UCSD-AML1 (cell line): ENCODE results near the gene UBA6.
A peak's percentile ranks its signal among the peaks of the same experiment; 100 is the strongest.
"Not testable (repeated sequence)": the region's sequence is repeated elsewhere in the genome, so short reads cannot be mapped to it uniquely, and the experiment has no call there.

Source experiments
- DNase-seq: peaks from one replicate; lab custom pipeline; 2025; ENCODE audit not compliant: unreplicated experiment; lab: John Stamatoyannopoulos, UW

The UBA6 gene

GRCh38 chr4:67674098-67674497 lies 26.9 kb downstream of the UBA6 start:
- DNase-seq: no peak

GRCh38 chr4:67668315-67668714 lies 32.6 kb downstream of the UBA6 start:
- DNase-seq: no peak

GRCh38 chr4:67660418-67660817 lies 40.5 kb downstream of the UBA6 start:
- DNase-seq: no peak

DNA sequence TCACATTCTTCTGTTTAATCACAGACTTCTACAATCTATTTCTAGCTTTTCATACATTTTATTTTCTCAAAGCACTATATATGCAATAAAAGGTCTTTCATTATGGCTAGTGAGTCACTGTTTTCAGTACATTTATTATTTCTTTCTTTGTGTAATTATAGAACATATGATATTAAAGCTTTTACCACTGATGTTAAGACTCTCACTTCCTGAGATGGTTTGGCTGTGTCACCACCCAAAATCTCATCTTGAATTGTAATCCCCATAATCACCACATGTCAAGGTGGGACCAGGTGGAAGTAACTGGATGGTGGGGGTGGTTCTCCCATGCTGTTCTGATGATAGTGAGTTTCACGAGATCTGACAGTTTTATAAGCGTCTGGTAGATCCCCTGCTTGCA lies 41.9 kb downstream of the UBA6 start:
- DNase-seq: no peak

GRCh38 chr4:67658302-67658701 lies 42.7 kb downstream of the UBA6 start:
- DNase-seq: no peak

DNA sequence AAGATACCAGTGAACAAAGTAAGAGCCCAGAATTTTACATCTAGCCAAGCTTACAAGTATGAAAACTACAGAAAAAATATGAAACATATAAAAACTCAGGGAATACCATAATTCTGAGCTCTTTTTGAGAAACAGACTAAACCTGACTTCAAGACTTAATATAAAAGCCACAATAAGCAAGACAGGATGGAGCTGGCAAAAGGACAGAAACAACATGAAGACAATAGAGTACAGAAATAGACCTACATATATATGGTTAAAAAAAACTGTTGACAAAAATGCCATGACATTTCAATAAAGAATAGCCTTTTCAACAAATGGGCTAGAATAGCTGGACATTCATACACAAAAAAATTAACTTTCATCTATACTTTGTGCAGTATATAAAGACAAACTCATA lies 49.4 kb downstream of the UBA6 start:
- no peak for DNase-seq

- peak; percentile 58 for DNase-seq
These were observed 62.8 kb downstream of the UBA6 start for GRCh38 chr4:67638136-67638535.

DNA sequence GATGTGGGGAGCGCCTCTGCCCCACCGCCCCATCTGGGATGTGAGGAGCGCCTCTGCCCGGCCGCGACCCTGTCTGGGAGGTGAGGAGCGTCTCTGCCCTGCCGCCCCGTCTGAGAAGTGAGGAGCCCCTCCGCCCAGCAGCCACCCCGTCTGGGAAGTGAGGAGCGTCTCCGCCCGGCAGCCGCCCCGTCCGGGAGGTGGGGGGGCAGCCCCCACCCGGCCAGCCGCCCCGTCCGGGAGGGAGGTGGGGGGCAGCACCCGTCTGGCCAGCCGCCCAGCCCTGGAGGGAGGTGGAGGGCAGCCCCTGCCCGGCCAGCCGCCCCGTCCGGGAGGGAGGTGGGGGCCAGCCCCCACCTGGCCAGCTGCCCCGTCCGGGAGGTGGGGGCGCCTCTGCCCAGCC lies 64.0 kb downstream of the UBA6 start:
- not testable (repeated sequence) for DNase-seq

DNA sequence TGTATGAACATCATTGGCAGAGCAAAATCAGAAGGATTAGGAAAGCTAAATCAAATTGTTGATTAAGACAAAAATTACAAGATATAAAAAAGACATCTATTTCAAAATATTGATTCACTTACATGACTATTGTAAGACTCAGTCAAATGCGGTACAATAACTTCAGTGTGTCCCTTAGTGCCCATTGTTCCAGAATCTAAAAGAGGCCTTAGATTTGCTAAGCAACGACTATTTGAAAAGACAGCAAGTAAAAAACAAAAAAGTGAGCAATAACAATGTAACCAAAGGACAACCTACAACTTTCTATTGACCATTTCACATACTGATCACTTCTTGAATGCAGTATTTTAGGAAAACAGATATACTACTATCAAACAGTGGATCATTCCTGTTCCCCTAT lies 65.6 kb downstream of the UBA6 start:
- no peak for DNase-seq

- no peak for DNase-seq
These were observed 66.2 kb downstream of the UBA6 start for GRCh38 chr4:67634741-67635140.

DNA sequence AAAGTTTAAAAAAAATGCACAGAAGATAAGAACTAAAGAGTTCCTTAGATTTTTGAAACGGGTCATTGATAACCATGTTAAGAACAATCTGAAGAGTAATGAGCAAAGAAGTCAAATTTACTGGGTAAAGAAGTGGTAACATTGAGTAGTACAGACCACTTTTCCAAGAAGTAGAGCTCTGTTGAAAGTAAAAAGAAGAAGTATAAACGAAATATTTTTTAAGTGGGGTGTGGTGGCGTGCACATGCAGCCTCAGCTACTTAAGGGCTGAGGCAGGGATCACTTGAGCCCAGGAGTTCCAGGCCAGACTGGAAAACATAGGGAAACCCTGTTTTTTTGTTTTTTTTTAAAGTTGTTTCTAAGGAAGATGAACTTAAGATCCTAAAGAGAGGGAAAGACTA lies 68.5 kb downstream of the UBA6 start:
- peak; percentile 8 for DNase-seq

DNA sequence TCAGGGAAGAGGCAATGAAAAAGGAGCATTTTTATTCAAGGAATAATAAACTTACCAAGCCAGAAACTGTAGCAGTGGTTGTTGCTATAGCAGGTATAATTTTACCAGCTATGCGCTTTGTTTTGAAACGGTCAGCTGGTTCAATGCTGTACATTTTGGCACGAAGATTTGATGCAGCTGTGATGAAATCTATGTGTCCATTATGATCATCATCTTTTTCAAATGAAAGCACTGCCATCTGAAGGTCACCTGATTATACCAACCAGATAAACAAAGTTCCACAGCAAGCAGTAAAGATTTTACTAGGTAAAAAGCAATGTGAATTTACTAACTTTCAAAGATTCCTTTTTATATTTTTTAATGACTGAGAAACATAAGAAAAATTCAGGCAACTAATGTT lies 76.0 kb downstream of the UBA6 start:
- DNase-seq: no peak

DNA sequence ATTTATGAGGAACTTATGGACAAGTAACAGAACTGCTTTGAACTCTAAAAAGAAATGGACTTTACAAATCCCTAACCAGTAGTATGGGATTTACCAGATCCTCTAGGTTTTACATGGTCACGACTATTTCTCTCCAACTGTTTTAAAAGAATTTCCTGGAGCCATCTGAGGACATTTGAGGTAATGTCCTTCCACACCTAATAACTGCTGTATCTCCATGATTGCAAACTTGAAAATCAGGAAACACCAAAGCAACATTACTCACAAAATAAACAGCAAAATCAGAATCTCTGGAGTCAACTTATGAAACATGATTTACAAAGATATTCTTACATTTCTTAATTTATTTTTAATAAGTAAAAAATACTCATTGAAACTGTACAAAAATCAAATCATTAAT lies 84.5 kb downstream of the UBA6 start:
- no peak for DNase-seq

GRCh38 chr4:67615119-67615518 lies 85.8 kb downstream of the UBA6 start:
- DNase-seq: no peak

- DNase-seq: no peak
These were observed 86.8 kb downstream of the UBA6 start for GRCh38 chr4:67614186-67614585.

DNA sequence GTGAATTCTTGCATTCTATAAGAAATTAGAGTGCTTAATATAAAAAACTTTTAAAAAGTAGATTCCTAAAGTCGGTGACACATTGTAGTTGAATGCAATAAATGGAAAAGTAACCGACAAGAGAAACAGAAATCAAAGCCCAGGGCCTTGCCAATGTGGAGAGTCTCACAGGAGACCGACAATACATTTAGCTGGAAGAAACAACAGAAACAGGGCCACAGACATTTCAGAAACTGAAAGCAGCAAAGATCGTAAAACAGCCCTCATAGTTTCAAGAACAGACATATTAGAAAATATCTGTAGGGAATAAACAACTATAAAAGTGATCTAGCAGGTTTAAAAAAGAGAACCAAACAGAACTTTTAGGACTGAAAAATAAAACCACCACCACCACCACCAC lies 92.9 kb downstream of the UBA6 start:
- no peak for DNase-seq

DNA sequence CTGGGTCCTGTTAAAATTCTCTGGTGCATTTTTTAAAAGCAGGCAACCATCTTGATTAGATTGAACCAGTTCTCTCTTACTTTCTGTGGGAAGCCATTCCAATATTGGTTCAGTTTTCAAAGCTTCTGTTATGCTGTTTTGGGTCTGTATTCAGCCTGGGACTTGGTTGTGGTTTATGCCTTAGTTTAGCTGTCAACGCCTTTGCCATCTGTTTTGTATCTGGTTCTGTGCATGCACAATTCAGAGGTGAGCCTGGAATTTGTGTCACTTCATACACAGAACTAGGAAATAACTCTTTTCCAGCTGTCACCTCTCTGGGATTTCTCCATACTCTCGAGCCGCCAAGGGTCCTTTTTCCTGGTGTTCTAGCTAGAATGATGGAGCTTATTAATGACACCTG lies 96.2 kb downstream of the UBA6 start:
- no peak for DNase-seq

DNA sequence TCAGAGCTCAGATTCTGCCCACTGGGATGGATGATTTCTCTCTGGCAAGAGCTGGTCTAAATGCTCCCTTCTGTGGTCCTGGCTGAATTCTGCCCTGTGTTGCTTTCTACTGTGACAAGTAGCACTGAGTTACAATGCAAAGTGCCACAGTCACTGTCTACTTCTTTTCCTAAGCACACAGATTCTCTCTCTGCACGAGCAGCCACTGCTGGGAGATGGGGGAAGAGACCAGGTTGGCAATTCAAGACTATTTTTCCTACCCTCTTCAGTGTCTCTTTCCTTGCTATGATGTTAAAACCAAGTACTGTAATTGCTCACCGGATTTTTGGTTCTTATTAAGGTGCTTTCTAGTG lies 97.0 kb downstream of the UBA6 start:
- DNase-seq: no peak

GRCh38 chr4:67603310-67604028 lies 97.5 kb downstream of the UBA6 start:
- DNase-seq: no peak

GRCh38 chr4:67593741-67594175 lies 107.2 kb downstream of the UBA6 start:
- DNase-seq: no peak

- DNase-seq: no peak
These were observed 113.8 kb downstream of the UBA6 start for GRCh38 chr4:67587156-67587555.

DNA sequence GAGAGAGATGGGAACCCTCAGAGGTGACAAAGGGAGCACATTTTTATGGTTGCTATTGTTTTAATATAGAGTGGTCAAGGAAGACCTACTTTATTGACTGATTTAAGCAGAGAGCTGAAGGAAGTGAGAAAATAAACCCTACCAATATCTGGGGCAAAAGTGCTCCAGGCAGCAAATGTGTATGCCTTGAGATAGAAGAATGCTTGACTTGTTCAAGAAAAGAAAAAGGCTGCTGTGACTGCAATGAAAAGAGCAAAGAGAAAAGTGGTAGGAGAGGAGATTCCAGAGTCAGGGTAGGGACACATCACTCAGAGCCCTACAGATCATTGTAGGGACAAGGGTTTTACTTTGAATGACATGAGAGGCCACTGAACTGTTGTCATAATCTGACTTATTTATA lies 116.5 kb downstream of the UBA6 start:
- DNase-seq: no peak

DNA sequence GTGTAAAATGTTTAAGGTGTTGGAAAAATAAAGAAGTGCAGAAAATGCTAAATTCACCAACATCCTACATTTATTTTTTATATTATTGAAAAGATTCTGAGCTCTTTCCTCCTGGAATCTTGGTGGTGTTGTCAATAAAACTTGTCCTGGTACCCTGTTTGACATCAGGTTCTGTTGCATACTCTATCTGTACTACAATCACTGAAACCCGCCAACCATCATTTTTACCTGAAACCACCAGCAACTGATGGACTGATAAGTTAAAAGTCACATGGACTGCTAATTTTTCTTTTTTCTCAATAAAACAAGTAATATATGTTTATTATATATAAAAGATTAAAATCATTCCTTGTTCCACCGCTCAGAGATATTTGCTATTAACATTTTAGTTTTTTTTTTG lies 119.0 kb downstream of the UBA6 start:
- no peak for DNase-seq
